ENCODE results near the gene FARP2. TPM values are rescaled to one million over a fixed set of nuclear protein-coding genes. Genes with fewer than 3 reads are reported as not detected.
"Not testable (repeated sequence)": the region's sequence is repeated elsewhere in the genome, so short reads cannot be mapped to it uniquely, and the experiment has no call there.

The FARP2 gene
- total and polyA plus RNA-seq, 2 donors (not counting 1 experiment from before 2014, with no cell fraction given), result 28.2 to 41.0 TPM

DNA sequence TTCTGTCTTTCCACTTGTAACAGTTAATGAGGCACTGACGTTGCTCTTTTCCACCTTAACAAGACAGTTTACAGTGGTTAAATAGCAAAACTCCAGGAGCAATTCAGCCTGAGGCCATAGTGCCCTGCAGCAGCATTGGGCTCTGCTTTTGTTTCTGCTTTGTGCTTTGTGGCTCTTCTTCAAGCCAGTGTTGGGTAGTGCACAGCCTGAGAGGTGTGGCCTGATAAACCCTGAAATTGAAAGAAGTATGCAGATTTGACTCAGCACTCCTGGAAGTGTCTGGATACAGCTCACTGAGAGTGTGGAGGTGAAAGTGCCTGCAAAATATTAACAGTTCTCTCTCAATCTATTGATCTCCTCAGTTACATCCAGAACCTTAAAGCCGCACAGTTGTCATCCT is 89.3 kb downstream of the FARP2 start:
- TF ChIP-seq, protein P1, sequence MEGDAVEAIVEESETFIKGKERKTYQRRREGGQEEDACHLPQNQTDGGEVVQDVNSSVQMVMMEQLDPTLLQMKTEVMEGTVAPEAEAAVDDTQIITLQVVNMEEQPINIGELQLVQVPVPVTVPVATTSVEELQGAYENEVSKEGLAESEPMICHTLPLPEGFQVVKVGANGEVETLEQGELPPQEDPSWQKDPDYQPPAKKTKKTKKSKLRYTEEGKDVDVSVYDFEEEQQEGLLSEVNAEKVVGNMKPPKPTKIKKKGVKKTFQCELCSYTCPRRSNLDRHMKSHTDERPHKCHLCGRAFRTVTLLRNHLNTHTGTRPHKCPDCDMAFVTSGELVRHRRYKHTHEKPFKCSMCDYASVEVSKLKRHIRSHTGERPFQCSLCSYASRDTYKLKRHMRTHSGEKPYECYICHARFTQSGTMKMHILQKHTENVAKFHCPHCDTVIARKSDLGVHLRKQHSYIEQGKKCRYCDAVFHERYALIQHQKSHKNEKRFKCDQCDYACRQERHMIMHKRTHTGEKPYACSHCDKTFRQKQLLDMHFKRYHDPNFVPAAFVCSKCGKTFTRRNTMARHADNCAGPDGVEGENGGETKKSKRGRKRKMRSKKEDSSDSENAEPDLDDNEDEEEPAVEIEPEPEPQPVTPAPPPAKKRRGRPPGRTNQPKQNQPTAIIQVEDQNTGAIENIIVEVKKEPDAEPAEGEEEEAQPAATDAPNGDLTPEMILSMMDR (conservative IDR thresholded peaks at IDR 0.05 in 1 of 2, IDR thresholded peaks at IDR 0.05 in 1 of 2; ENCODE audit: low read depth in 1 of 2, low read length in 2 of 2), result no peak
- TF ChIP-seq EZH2 (IDR thresholded peaks at IDR 0.05; ENCODE audit: low read length, missing control alignments), result no peak
- Histone ChIP-seq H3K27me3 (ENCODE audit: control insufficient read depth, insufficient read depth, low read length) (no peaks in the 10 kb centered on the region), H4K20me1 (ENCODE audit: control insufficient read depth, extremely low read depth, insufficient read depth, low read length) (no peaks in the 10 kb centered on the region), H3K79me2 (ENCODE audit: control insufficient read depth, insufficient read depth, low read length) (no peaks in the 10 kb centered on the region), H3K4me3 (replicated peaks in 1 of 4; ENCODE audit: control extremely low read depth in 1 of 4, insufficient read depth in 1 of 4, low read depth in 3 of 4, low read length in 4 of 4) (no peak overlapping the region), H3K9me3 (ENCODE audit: control insufficient read depth, insufficient read depth, low read depth, low read length) (no peaks in the 10 kb centered on the region), H2AFZ (ENCODE audit: low read length) (no peak overlapping the region), H3K4me2 (ENCODE audit: extremely low read depth, insufficient read depth, low read length) (no peak overlapping the region), H3K9ac (ENCODE audit: insufficient read depth, low read length) (no peak overlapping the region), H3K36me3 (ENCODE audit: control insufficient read depth, insufficient read depth, low read length) (peaks cover 4% of the 10 kb centered on the region), H3K27ac (ENCODE audit: insufficient read depth, low read length) (no peak overlapping the region), H3K4me1 (ENCODE audit: control insufficient read depth, extremely low read depth, insufficient read depth, low read length) (no peaks in the 10 kb centered on the region)
- DNase-seq (ENCODE audit: low read depth in 2 of 2), result no peak

DNA sequence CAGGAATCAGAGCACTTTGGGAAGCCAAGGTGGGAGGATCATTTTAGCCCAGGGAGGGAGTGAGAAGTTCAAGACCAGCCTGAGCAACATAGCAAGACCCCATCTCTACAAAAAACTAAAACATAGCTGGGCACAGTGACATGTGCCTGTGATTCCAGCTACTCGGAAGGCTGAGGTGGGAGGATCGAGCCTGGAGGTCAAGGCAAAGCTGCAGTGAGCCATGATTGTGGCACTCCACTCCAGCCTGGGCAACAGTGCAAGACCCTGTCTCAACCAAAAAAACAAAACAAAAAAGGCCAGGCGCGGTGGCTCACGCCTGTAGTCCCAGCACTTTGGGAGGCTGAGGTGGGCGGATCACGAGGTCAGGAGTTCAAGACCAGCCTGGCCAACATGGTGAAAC is 94.0 kb downstream of the FARP2 start:
- H3K79me2 ChIP-seq (ENCODE audit: control insufficient read depth, insufficient read depth, low read length); H3K27me3 ChIP-seq (ENCODE audit: control insufficient read depth, insufficient read depth, low read length); H3K36me3 ChIP-seq (ENCODE audit: control insufficient read depth, insufficient read depth, low read length); H3K27ac ChIP-seq (ENCODE audit: insufficient read depth, low read length); H3K4me1 ChIP-seq (ENCODE audit: control insufficient read depth, extremely low read depth, insufficient read depth, low read length); DNase-seq (ENCODE audit: low read depth in 2 of 2); H3K9me3 ChIP-seq (ENCODE audit: control insufficient read depth, insufficient read depth, low read depth, low read length); H3K9ac ChIP-seq (ENCODE audit: insufficient read depth, low read length); H3K4me3 ChIP-seq (replicated peaks in 1 of 4; ENCODE audit: control extremely low read depth in 1 of 4, insufficient read depth in 1 of 4, low read depth in 3 of 4, low read length in 4 of 4); H3K4me2 ChIP-seq (ENCODE audit: extremely low read depth, insufficient read depth, low read length); H4K20me1 ChIP-seq (ENCODE audit: control insufficient read depth, extremely low read depth, insufficient read depth, low read length); H2AFZ ChIP-seq (ENCODE audit: low read length): not testable (repeated sequence)

DNA sequence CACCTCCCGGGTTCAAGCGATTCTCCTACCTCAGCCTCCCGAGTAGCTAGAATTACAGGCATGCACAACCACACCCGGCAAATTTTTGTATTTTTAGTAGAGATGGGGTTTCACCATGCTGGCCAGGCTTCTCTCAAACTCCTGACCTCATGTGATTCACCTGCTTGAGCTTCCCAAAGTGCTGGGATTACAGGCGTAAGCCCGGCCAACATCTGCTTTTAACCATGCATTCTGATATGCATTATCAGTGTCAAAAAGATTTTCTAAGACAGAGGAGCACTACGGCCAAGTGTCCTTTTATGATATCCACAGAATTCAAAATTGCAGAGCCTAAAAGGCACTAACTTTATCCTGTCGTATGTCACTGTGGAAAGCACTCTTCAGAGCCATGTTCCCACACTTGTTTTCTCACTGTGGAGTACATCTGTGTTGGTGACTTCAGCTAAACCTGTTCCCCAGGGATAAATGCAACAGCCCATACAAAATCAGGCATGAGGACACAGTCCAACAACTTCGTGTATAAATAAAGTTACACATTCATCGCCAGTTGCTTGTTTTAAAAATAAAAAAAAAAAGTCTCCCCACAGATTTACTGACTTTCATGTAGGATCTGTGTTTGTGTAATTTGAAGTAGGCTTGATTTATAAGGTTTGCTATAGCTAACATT is 95.9 kb downstream of the FARP2 start:
- TF ChIP-seq, protein P1 (conservative IDR thresholded peaks at IDR 0.05 in 1 of 2, IDR thresholded peaks at IDR 0.05 in 1 of 2; ENCODE audit: low read depth in 1 of 2, low read length in 2 of 2), result no peak
- no peak for TF ChIP-seq EZH2 (IDR thresholded peaks at IDR 0.05; ENCODE audit: low read length, missing control alignments)

DNA sequence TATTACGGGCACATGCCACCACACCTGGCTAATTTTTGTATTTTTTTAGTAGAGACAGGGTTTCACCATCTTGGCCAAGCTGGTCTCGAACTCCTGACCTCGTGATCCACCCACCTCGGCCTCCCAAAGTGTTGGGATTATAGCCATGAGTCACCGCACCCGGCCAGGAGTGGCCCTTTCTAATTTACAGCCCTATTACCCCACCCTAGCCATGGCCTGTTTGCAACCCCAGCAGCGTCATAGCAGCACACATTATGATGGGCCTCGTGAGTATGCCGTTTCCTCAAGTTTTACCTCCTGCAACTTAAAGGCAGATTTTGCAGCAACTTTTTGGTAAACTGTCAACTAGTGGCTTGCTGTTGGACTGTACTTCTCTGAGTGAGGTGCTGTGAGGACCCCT is 97.8 kb downstream of the FARP2 start:
- not testable (repeated sequence) for H3K4me2 ChIP-seq (ENCODE audit: extremely low read depth, insufficient read depth, low read length); H3K9ac ChIP-seq (ENCODE audit: insufficient read depth, low read length); H3K27me3 ChIP-seq (ENCODE audit: control insufficient read depth, insufficient read depth, low read length); H3K36me3 ChIP-seq (ENCODE audit: control insufficient read depth, insufficient read depth, low read length); H3K4me1 ChIP-seq (ENCODE audit: control insufficient read depth, extremely low read depth, insufficient read depth, low read length); H3K4me3 ChIP-seq (replicated peaks in 1 of 4; ENCODE audit: control extremely low read depth in 1 of 4, insufficient read depth in 1 of 4, low read depth in 3 of 4, low read length in 4 of 4); H4K20me1 ChIP-seq (ENCODE audit: control insufficient read depth, extremely low read depth, insufficient read depth, low read length); H3K9me3 ChIP-seq (ENCODE audit: control insufficient read depth, insufficient read depth, low read depth, low read length); H3K27ac ChIP-seq (ENCODE audit: insufficient read depth, low read length); H3K79me2 ChIP-seq (ENCODE audit: control insufficient read depth, insufficient read depth, low read length); H2AFZ ChIP-seq (ENCODE audit: low read length); DNase-seq (ENCODE audit: low read depth in 2 of 2)

More for the DNA sequence above, 95.9 kb downstream of the FARP2 start:
- no peaks in the 10 kb centered on the region for H3K36me3 ChIP-seq (ENCODE audit: control insufficient read depth, insufficient read depth, low read length)
- DNase-seq (ENCODE audit: low read depth in 2 of 2), result no peak
- H2AFZ ChIP-seq (ENCODE audit: low read length), result no peak overlapping the region
- H3K4me3 ChIP-seq (replicated peaks in 1 of 4; ENCODE audit: control extremely low read depth in 1 of 4, insufficient read depth in 1 of 4, low read depth in 3 of 4, low read length in 4 of 4), result no peak overlapping the region
- no peak overlapping the region for H3K27ac ChIP-seq (ENCODE audit: insufficient read depth, low read length)
- H3K4me2 ChIP-seq (ENCODE audit: extremely low read depth, insufficient read depth, low read length), result no peak overlapping the region
- no peaks in the 10 kb centered on the region for H3K27me3 ChIP-seq (ENCODE audit: control insufficient read depth, insufficient read depth, low read length)
- H4K20me1 ChIP-seq (ENCODE audit: control insufficient read depth, extremely low read depth, insufficient read depth, low read length), result no peaks in the 10 kb centered on the region
- no peaks in the 10 kb centered on the region for H3K9me3 ChIP-seq (ENCODE audit: control insufficient read depth, insufficient read depth, low read depth, low read length)
- H3K9ac ChIP-seq (ENCODE audit: insufficient read depth, low read length), result no peak overlapping the region
- no peaks in the 10 kb centered on the region for H3K4me1 ChIP-seq (ENCODE audit: control insufficient read depth, extremely low read depth, insufficient read depth, low read length)
- H3K79me2 ChIP-seq (ENCODE audit: control insufficient read depth, insufficient read depth, low read length), result no peaks in the 10 kb centered on the region
